Brain microvascular endothelial cell (primary cell): ENCODE data around the gene ANKRD36.
"Not testable (repeated sequence)": the region's sequence is repeated elsewhere in the genome, so short reads cannot be mapped to it uniquely, and the experiment has no call there.

Source experiments
- DNase-seq: peaks from one replicate; pipeline ENCODE4 v3.0.0-alpha.2; 2020
- H3K27ac ChIP-seq: fragments of 250-450 bp; sonication (Bioruptor Pico); 2 replicates; pipeline ENCODE4 v1.5.1; 2020; ENCODE audit warnings: mild to moderate bottlenecking, moderate library complexity
- H3K27me3 ChIP-seq: fragments of 250-450 bp; sonication (Bioruptor Pico); replicated peaks from 2 replicates; pipeline ENCODE4 v1.5.1; 2020; ENCODE audit warnings: mild to moderate bottlenecking
- H3K36me3 ChIP-seq: fragments of 250-450 bp; sonication (Bioruptor Pico); replicated peaks from 2 replicates; pipeline ENCODE4 v1.5.1; 2020; ENCODE audit warnings: mild to moderate bottlenecking
- H3K4me3 ChIP-seq: 2 replicates; pipeline ENCODE4 v1.5.1; 2011; ENCODE audit warnings: low read depth, mild to moderate bottlenecking, control low read depth, low read length, moderate library complexity
- in situ Hi-C: cut with HindIII; loops from 2 replicates; pipeline ENCODE4 v1.10.0; 2017; ENCODE audit warnings: low sequenced_read_pairs, low pct_ligation_motif_present
- TF ChIP-seq, protein P1 (sequence below): IDR thresholded peaks from 2 replicates; pipeline ENCODE4 v1.5.1; 2011; ENCODE audit warnings: low read depth, mild to moderate bottlenecking, moderate library complexity, low read length, control low read depth, inconsistent platforms; ENCODE audit errors: missing control alignments

The ANKRD36 gene

GRCh38 chr2:97088706-97089105, 24.2 kb upstream of the ANKRD36 start:
- H3K27me3 ChIP-seq, DNase-seq, H3K4me3 ChIP-seq, H3K36me3 ChIP-seq, in situ Hi-C loops, H3K27ac ChIP-seq: not testable (repeated sequence)

GRCh38 chr2:97092946-97093345, 20.0 kb upstream of the ANKRD36 start:
- H3K36me3 ChIP-seq, in situ Hi-C loops, H3K27me3 ChIP-seq, DNase-seq, H3K27ac ChIP-seq, H3K4me3 ChIP-seq: not testable (repeated sequence)

- in situ Hi-C loops, H3K27ac ChIP-seq: not testable (repeated sequence)
Observed at GRCh38 chr2:97093983-97094771, 18.8 kb upstream of the ANKRD36 start.

DNA sequence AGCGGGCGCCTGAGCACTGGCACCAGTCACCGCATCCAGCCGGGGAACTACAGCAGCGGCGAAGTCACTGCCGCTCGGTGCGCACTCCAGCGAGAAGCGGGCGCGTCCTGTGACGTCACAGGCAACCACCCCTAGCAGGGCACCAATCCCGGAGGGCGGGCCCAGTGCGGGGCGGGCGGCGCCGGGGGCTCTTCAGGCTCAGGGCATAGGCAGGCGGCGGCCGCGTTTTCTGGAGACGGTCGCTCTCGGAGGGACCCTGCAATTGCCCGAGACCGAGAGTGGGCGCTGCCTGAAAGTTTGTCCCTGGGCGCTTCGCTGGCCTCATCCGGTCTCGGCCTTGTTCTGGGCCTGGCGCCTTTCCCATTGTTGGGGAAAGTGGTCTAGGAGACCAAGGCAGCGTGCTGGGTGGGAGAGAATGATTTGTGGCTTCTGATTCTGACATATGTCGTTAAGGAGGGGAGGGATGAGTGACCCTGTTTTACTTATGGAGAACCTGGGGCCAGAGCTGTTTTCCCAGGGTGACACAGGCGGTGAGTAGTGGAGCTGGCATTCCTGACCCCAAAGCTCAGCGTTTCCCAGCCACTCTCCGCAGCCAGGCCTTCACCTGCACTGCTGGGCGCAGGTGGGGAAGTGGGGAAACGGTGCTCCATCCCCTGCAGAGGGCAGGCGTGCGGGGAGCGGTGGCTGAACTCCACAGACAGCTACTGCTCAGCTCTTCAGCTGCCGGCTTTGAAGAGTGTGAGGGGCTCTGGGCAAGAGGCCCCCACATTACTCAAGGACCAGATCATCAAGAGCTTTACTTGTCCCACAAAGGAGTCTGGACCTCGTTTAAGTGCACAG, 18.0 kb upstream of the ANKRD36 start, which contains the start of gene FAHD2B:
FAHD2B (minus strand) TSS at position 111 of the 840 bp plus-strand sequence. CDS start 3,176 bp downstream, outside the sequence.
- H3K27me3 ChIP-seq, H3K27ac ChIP-seq, in situ Hi-C loops, H3K36me3 ChIP-seq: not testable (repeated sequence)
- peak; percentile 21 for DNase-seq
- peak within 1 kb of the TSS; percentile 24 for H3K4me3 ChIP-seq

More at GRCh38 chr2:97093983-97094771, 18.8 kb upstream of the ANKRD36 start:
- H3K4me3 ChIP-seq = peak overlapping the region; percentile 24
- H3K36me3 ChIP-seq, H3K27me3 ChIP-seq, DNase-seq: not testable (repeated sequence)

DNA sequence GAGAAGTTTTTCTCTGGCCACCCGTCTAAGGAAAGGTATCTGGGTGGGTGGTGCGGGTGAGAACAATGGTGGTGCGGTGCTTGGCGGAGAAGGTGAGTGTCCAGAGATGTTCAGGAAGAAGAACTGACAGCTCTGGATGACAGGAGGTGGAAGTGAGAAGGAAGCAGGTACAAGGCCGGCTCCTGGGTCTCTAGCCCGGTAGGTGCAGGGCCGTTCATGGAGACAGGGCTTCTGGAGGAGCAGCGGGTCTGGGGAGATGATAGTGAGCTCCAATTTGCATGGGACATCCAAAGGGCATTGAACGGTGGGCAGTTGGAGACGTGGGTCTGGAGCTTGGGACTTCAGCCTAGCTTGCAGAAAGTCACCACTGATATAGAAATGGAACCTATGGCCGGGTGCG, 17.3 kb upstream of the ANKRD36 start:
- Histone ChIP-seq H3K27ac (no peak overlapping the region), H3K4me3 (no peak overlapping the region), H3K27me3 (no peaks in the 10 kb centered on the region), H3K36me3 (no peaks in the 10 kb centered on the region)
- TF ChIP-seq, protein P1, sequence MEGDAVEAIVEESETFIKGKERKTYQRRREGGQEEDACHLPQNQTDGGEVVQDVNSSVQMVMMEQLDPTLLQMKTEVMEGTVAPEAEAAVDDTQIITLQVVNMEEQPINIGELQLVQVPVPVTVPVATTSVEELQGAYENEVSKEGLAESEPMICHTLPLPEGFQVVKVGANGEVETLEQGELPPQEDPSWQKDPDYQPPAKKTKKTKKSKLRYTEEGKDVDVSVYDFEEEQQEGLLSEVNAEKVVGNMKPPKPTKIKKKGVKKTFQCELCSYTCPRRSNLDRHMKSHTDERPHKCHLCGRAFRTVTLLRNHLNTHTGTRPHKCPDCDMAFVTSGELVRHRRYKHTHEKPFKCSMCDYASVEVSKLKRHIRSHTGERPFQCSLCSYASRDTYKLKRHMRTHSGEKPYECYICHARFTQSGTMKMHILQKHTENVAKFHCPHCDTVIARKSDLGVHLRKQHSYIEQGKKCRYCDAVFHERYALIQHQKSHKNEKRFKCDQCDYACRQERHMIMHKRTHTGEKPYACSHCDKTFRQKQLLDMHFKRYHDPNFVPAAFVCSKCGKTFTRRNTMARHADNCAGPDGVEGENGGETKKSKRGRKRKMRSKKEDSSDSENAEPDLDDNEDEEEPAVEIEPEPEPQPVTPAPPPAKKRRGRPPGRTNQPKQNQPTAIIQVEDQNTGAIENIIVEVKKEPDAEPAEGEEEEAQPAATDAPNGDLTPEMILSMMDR = no peak
- in situ Hi-C loops = no loop called here
- no peak for DNase-seq

DNA sequence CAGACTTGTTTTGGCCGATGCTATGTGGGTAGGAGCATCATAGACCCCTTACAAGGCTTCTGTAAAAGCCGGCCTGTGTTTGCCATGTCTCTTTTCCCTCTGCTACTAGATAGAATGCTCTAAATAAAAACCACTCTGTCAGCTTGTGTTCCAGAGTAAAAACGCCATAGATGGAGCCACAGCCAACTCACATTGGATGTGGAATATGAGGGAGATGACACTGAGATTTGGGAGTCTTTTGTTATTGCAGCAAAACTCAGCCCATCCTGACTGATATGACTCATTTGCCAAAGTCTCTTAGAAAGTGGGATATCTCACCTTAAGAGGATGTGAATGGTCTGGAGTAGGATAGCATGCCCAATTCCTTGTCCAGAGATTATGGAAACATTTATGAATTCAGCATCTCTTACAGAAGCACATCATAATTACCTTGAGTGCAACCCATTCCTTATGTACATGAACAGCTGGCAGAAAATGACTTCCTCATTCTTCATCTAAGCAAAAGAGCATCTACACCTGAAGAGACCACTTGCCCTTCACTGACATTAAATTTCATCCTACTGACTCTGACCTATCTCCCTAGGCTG, 14.1 kb upstream of the ANKRD36 start:
- in situ Hi-C loops, H3K27me3 ChIP-seq, H3K27ac ChIP-seq, H3K36me3 ChIP-seq, DNase-seq, H3K4me3 ChIP-seq: not testable (repeated sequence)

DNA sequence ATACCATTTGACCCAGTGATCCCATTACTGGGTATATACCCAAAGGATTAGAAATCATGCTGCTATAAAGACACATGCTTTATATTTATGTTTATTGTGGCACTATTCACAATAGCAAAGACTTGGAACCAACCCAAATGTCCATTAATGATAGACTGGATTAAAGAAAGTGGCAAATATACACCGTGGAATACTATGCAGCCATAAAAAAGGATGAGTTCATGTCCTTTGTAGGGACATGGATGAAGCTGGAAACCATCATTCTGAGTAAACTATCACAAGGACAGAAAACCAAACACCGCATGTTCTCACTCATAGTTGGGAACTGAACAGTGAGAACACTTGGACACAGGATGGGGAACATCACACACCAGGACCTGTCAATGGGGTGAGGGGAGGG, 6.1 kb upstream of the ANKRD36 start:
- H3K4me3 ChIP-seq, in situ Hi-C loops, DNase-seq, H3K27me3 ChIP-seq, H3K36me3 ChIP-seq, H3K27ac ChIP-seq: not testable (repeated sequence)

DNA sequence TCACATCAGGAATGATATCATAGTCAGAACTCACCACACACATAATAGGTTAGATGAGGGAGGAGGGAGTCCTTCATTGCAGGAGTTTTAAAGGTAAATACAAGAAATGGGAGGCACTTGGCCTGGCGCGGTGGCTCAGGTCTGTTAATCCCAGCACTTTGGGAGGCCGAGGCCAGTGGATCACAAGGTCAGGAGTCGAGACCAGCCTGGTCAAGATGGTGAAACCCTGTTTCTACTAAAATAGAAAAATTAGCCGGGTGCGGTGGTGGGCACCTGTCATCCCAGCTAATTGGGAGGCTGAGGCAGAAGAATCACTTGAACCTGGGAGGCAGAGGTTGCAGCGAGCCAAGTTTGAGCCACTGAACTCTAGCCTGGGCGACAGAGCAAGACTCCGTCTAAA, 1.7 kb upstream of the ANKRD36 start:
- H3K4me3 ChIP-seq, H3K36me3 ChIP-seq, H3K27me3 ChIP-seq, H3K27ac ChIP-seq, in situ Hi-C loops, DNase-seq: not testable (repeated sequence)

DNA sequence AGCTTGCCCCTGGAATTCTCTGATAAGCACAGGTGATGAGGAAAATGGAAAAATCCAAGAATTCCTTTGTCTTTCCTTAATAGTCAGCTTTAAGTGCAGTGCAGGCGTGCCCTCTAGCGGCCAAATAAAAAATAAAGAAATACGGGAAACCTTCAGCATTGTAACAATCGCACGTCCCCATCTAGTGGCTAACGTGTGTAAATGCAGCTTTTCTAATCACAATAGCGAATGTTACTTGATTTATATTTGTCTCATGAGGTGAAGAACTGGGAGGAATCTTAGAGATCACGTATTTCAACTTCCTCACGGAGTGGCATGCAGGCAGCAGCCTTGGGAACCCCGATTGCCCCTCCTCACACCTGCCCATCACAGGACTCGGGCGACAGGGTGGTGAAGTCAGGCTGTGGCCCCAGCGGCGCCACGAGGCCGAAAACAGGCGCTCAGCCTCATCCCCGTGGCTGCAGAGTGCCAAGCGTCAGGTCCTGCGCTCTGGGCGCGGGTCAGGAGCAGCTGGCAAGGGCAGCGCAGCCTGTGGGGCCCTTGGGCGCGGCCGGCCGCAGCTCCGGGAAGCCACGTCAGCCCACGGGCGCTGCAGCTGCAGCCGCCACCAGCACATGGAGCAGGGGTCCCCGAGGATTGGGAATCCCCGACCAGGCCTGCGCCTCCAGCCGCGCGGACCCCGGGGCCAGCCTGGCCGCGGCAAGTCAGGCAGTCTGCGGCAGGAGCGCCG, 468 bp upstream of the ANKRD36 start:
- in situ Hi-C loops, H3K36me3 ChIP-seq, H3K27me3 ChIP-seq: not testable (repeated sequence)
- Histone ChIP-seq H3K4me3 (peak overlapping the region; percentile 69), H3K27ac (peak overlapping the region; percentile 70)
- peak; percentile 76 for DNase-seq
- TF ChIP-seq, protein P1 = peak; percentile 68

GRCh38 chr2:97113882-97114255, 916 bp downstream of the ANKRD36 start:
- H3K27ac ChIP-seq, H3K27me3 ChIP-seq, in situ Hi-C loops, H3K36me3 ChIP-seq, DNase-seq: not testable (repeated sequence)
- H3K4me3 ChIP-seq = peak overlapping the region; percentile 71

GRCh38 chr2:97129090-97129489, 16.1 kb downstream of the ANKRD36 start:
- in situ Hi-C loops, DNase-seq, H3K36me3 ChIP-seq, H3K27me3 ChIP-seq, H3K4me3 ChIP-seq, H3K27ac ChIP-seq: not testable (repeated sequence)

GRCh38 chr2:97144016-97144415, 31.1 kb downstream of the ANKRD36 start:
- H3K27ac ChIP-seq, H3K36me3 ChIP-seq, H3K27me3 ChIP-seq, DNase-seq, in situ Hi-C loops, H3K4me3 ChIP-seq: not testable (repeated sequence)
